Measurements from ENCODE around the gene EIF3D. TPM values are rescaled to one million over a fixed set of nuclear protein-coding genes. Genes with fewer than 3 reads are reported as not detected.

The EIF3D gene
- total and polyA plus RNA-seq, 9 of the 15 experiments (the other 6 are each of a cell fraction or from before 2014, with no cell fraction given) = 191 to 422 (median 279) TPM

DNA sequence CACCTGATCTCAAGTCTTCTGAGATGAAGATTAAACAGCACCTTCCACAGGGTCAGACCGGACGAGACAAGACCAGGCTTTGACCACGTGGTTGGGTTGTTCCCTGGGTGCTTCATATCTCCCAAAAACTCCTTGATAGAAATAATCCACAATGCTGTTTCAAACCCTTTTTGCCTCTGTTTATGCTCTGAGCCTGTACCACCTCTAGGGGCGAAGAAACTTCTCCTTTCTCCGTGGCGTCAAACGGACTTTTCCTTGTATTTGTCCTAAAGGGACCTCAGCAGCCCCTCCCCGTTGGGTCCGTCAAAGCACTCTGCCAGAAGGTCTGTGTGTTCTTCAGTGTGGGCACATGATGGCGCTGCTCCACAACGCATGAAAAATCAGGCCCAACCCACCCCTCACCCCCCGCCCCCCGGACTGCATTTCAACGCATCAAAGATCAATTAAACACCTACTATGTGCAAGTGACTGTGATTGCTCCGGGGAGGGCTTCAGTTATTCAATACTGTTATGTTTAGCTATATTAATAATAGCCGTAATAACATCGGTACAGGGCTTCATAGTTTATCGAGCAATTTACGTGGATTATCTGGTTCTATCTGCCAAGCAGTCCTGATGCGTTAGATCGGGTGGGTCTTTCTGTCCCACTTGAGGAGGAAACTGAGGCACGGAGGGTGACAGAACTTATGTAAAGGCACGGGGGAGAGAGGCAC is 17.3 kb upstream of the EIF3D start (continued):
- no peak for TF ChIP-seq PYGO2 (tag; IDR thresholded peaks at IDR 0.05)
- TF ChIP-seq SMARCC2 (IDR thresholded peaks at IDR 0.05; ENCODE audit: low read depth) = no peak
- no peak for TF ChIP-seq BHLHE40 (IDR thresholded peaks at IDR 0.05; ENCODE audit: low read length)
- TF ChIP-seq EP300 (IDR thresholded peaks at IDR 0.05; ENCODE audit: low read length) = 0 out of 2 replicates have a peak, but pooled peaks have one; percentile 3
- no peak for TF ChIP-seq MECOM (CRISPR knock-in tag; IDR thresholded peaks at IDR 0.05)
- TF ChIP-seq TGIF2 (CRISPR knock-in tag; IDR thresholded peaks at IDR 0.05) = no peak
- TF ChIP-seq USF1 (CRISPR knock-in tag; IDR thresholded peaks at IDR 0.05) = peak; percentile 60; the same call in 1 of the 2 replicates
- no peak for TF ChIP-seq SRSF7 (optimal IDR thresholded peaks at IDR 0.05; ENCODE audit: low read depth, low read length)
- TF ChIP-seq, protein P1, sequence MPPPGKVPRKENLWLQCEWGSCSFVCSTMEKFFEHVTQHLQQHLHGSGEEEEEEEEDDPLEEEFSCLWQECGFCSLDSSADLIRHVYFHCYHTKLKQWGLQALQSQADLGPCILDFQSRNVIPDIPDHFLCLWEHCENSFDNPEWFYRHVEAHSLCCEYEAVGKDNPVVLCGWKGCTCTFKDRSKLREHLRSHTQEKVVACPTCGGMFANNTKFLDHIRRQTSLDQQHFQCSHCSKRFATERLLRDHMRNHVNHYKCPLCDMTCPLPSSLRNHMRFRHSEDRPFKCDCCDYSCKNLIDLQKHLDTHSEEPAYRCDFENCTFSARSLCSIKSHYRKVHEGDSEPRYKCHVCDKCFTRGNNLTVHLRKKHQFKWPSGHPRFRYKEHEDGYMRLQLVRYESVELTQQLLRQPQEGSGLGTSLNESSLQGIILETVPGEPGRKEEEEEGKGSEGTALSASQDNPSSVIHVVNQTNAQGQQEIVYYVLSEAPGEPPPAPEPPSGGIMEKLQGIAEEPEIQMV (tag; conservative IDR thresholded peaks at IDR 0.05; ENCODE audit: low read depth) = no peak
- TF ChIP-seq, protein P2, sequence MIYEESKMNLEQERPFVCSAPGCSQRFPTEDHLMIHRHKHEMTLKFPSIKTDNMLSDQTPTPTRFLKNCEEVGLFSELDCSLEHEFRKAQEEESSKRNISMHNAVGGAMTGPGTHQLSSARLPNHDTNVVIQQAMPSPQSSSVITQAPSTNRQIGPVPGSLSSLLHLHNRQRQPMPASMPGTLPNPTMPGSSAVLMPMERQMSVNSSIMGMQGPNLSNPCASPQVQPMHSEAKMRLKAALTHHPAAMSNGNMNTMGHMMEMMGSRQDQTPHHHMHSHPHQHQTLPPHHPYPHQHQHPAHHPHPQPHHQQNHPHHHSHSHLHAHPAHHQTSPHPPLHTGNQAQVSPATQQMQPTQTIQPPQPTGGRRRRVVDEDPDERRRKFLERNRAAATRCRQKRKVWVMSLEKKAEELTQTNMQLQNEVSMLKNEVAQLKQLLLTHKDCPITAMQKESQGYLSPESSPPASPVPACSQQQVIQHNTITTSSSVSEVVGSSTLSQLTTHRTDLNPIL (CRISPR knock-in tag; IDR thresholded peaks at IDR 0.05) = no peak
- no peak for TF ChIP-seq NCOA1 (IDR thresholded peaks at IDR 0.05; ENCODE audit: low read depth)
- no peak for TF ChIP-seq RBM34 (IDR thresholded peaks at IDR 0.05; ENCODE audit: borderline replicate concordance, insufficient read depth, low read length)
- peak; percentile 36; the same call in 1 of the 2 replicates for TF ChIP-seq NFIC (IDR thresholded peaks at IDR 0.05)
- no peak for TF ChIP-seq CBX2 (IDR thresholded peaks at IDR 0.05; ENCODE audit: insufficient read depth, low read length, poor library complexity, severe bottlenecking)
- no peak for TF ChIP-seq MCM5 (IDR thresholded peaks at IDR 0.05; ENCODE audit: low read depth)
- TF ChIP-seq BACH1 (tag; IDR thresholded peaks at IDR 0.05) = no peak
- TF ChIP-seq, protein P3, sequence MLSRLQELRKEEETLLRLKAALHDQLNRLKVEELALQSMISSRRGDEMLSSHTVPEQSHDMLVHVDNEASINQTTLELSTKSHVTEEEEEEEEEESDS (CRISPR knock-in tag; IDR thresholded peaks at IDR 0.05) = no peak
- TF ChIP-seq GATAD2A (IDR thresholded peaks at IDR 0.05) = no peak
- no peak for TF ChIP-seq ERF (CRISPR knock-in tag; IDR thresholded peaks at IDR 0.05)
- TF ChIP-seq EHMT2 (IDR thresholded peaks at IDR 0.05) = no peak
- TF ChIP-seq ZNF280A (IDR thresholded peaks at IDR 0.05; ENCODE audit: low read depth, partially characterized antibody) = no peak
- TF ChIP-seq, protein P4, sequence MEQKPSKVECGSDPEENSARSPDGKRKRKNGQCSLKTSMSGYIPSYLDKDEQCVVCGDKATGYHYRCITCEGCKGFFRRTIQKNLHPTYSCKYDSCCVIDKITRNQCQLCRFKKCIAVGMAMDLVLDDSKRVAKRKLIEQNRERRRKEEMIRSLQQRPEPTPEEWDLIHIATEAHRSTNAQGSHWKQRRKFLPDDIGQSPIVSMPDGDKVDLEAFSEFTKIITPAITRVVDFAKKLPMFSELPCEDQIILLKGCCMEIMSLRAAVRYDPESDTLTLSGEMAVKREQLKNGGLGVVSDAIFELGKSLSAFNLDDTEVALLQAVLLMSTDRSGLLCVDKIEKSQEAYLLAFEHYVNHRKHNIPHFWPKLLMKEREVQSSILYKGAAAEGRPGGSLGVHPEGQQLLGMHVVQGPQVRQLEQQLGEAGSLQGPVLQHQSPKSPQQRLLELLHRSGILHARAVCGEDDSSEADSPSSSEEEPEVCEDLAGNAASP (IDR thresholded peaks at IDR 0.05) = peak; percentile 67
- TF ChIP-seq ZNF232 (CRISPR knock-in tag; IDR thresholded peaks at IDR 0.05) = no peak
- TF ChIP-seq ZNF316 (IDR thresholded peaks at IDR 0.05) = no peak

Measured in K562 (cell line).